Neuronal stem cell (in vitro differentiated cells): ENCODE measurements around the gene MYOG.
A peak's percentile ranks its signal among the peaks of the same experiment; 100 is the strongest.

Experiments
- DNase-seq: peaks from one replicate; pipeline ENCODE4 v3.0.0-alpha.2; 2013; ENCODE audit warnings: low spot score
- H2AFZ ChIP-seq: one replicate; pipeline ENCODE4 v1.6.1; 2013; ENCODE audit warnings: mild to moderate bottlenecking, low read length, inconsistent platforms
- H2AK5ac ChIP-seq: 2 replicates; pipeline ENCODE4 v1.6.1; 2013; ENCODE audit warnings: low read depth, mild to moderate bottlenecking, inconsistent platforms, low read length, moderate library complexity, mixed read lengths
- H2BK120ac ChIP-seq: 2 replicates; pipeline ENCODE4 v1.6.1; 2013; ENCODE audit warnings: low read depth, mild to moderate bottlenecking, inconsistent platforms, low read length, moderate library complexity, mixed read lengths
- H2BK12ac ChIP-seq: one replicate; pipeline ENCODE4 v1.6.1; 2013; ENCODE audit warnings: low read length, inconsistent platforms
- H2BK15ac ChIP-seq: 2 replicates; pipeline ENCODE4 v1.6.1; 2013; ENCODE audit warnings: mild to moderate bottlenecking, low read length, inconsistent platforms, mixed read lengths
- H2BK5ac ChIP-seq: one replicate; pipeline ENCODE4 v1.6.1; 2013; ENCODE audit warnings: inconsistent platforms, mild to moderate bottlenecking, low read length, moderate library complexity
- H3K14ac ChIP-seq: one replicate; pipeline ENCODE4 v1.6.1; 2013; ENCODE audit warnings: low read length, inconsistent platforms
- H3K18ac ChIP-seq: 2 replicates; pipeline ENCODE4 v1.6.1; 2013; ENCODE audit warnings: low read length, inconsistent platforms
- H3K23ac ChIP-seq: 2 replicates; pipeline ENCODE4 v1.6.1; 2013; ENCODE audit warnings: low read depth, mild to moderate bottlenecking, mixed read lengths, low read length, inconsistent platforms; ENCODE audit not compliant: poor library complexity
- H3K27ac ChIP-seq: replicated peaks from 3 replicates; pipeline ENCODE4 v1.5.1; 2013; ENCODE audit warnings: low read length, inconsistent platforms
- H3K27me3 ChIP-seq, 3 experiments: 2 replicates each; pipeline ENCODE4 v1.6.1; 2013; ENCODE audit warnings: low read length in 3 of 3, mild to moderate bottlenecking in 2 of 3, inconsistent platforms in 1 of 3, low read depth in 1 of 3, mixed read lengths in 1 of 3, moderate library complexity in 1 of 3; ENCODE audit not compliant: control insufficient read depth in 3 of 3, insufficient read depth in 3 of 3
- H3K36me3 ChIP-seq, 2 donors: replicated peaks in 1 of 2; 2 replicates each; pipeline ENCODE4 v1.6.1; 2013; ENCODE audit warnings: low read length in 2 of 2; ENCODE audit not compliant: control insufficient read depth in 2 of 2, insufficient read depth in 2 of 2
- H3K4ac ChIP-seq: 2 replicates; pipeline ENCODE4 v1.6.1; 2013; ENCODE audit warnings: inconsistent platforms, mild to moderate bottlenecking, low read length, moderate library complexity
- H3K4me1 ChIP-seq, 2 donors: 1 replicate in 1 of 2; 2 replicates in 1 of 2; pipeline ENCODE4 v1.6.1; 2013; ENCODE audit warnings: low read length in 2 of 2, low read depth in 1 of 2; ENCODE audit not compliant: control insufficient read depth in 2 of 2, insufficient read depth in 1 of 2
- H3K4me2 ChIP-seq: one replicate; pipeline ENCODE4 v1.6.1; 2013; ENCODE audit warnings: mild to moderate bottlenecking, low read length, inconsistent platforms; ENCODE audit not compliant: insufficient read depth, poor library complexity, severe bottlenecking
- H3K4me3 ChIP-seq, 2 donors: 2 replicates each; pipeline ENCODE4 v1.5.1; 2013; ENCODE audit warnings: low read length in 2 of 2, mild to moderate bottlenecking in 2 of 2, inconsistent platforms in 1 of 2, moderate library complexity in 1 of 2
- H3K79me1 ChIP-seq: one replicate; pipeline ENCODE4 v1.6.1; 2013; ENCODE audit warnings: low read depth, mild to moderate bottlenecking, inconsistent platforms, low read length, moderate library complexity
- H3K9ac ChIP-seq: one replicate; pipeline ENCODE4 v1.6.1; 2013; ENCODE audit warnings: mild to moderate bottlenecking, low read depth, low read length, inconsistent platforms; ENCODE audit not compliant: poor library complexity
- H3K9me3 ChIP-seq, 2 donors: replicated peaks in 1 of 2; 2 replicates each; pipeline versions ENCODE3 to v1.6.1; 2013; ENCODE audit warnings: low read length in 2 of 2, mild to moderate bottlenecking in 2 of 2, inconsistent platforms in 1 of 2, low read depth in 1 of 2, mixed read lengths in 1 of 2, moderate library complexity in 1 of 2; ENCODE audit not compliant: control insufficient read depth in 2 of 2, insufficient read depth in 1 of 2
- H4K8ac ChIP-seq: one replicate; pipeline ENCODE4 v1.6.1; 2013; ENCODE audit warnings: low read depth, mild to moderate bottlenecking, inconsistent platforms, low read length, moderate library complexity
- H4K91ac ChIP-seq: one replicate; pipeline ENCODE4 v1.6.1; 2013; ENCODE audit warnings: low read length, low read depth, mild to moderate bottlenecking, inconsistent platforms; ENCODE audit not compliant: poor library complexity
- WGBS, 2 donors: extraction: QIAGEN DNeasy Blood & Tissue Kit; methylation state at CpG; one replicate each; pipeline ENCODE4 v1.1.7; 2013; ENCODE audit warnings: missing lambda C conversion rate in 2 of 2, mixed read lengths in 1 of 2; ENCODE audit not compliant: insufficient read length in 2 of 2, insufficient replicate concordance in 1 of 2; ENCODE audit errors: extremely low coverage in 2 of 2; 5-methylcytosine and 5-hydroxymethylcytosine counted together

MYOG gene

DNA sequence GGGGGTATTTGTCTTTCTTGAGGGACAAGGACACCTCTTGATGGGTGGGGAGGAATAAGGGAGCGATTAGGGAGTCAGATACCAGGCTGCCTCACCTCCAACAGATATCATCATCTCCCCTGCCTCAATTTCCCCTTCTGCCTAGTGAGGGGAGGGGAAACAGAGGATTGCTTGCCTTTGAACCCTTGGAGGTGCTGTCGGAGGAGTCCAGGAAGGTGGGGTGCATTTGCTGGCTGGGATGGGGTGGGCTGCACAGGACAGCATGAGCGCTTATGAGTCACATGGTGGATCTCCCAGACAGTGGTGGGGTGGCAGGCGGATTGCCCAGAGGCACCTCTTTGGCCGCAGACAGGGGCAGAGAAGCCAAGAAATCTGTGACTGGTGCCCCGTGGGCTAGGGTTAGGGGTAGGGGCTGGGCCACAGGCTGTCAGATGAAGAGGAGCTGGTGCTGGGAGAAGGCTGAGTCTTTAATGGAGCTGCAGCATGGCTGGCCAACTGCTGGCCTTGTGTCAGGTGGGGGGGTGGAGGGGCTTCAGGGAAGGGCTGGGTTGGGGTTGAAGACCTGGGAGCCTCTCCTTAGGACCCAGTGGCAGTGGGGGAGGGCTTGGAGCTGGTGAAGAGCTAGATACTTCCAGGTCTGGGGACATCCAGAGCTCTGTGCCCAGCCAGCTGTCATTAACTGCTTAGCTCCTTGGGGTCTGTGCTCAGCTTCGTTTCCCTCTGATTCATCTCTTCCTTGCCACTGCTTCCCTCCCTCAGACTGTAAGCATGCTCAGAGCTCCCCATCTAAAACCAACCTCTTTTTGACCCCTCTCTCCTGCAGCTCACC lies 34.7 kb upstream of the MYOG start:
- Histone ChIP-seq H3K36me3 (no peaks in the 10 kb centered on the region), H4K91ac (no peak overlapping the region), H2AK5ac (peak overlapping the region; percentile 39), H2BK120ac (no peak overlapping the region), H3K4me2 (no peak overlapping the region), H2BK15ac (peak overlapping the region; percentile 4), H2BK5ac (no peak overlapping the region), H3K4ac (no peak overlapping the region), H3K9me3 (no peaks in the 10 kb centered on the region), H2AFZ (no peak overlapping the region), H3K27me3 (peaks cover 0 to 52% (median 5%) of the 10 kb centered on the region in 3 experiments), H2BK12ac (no peak overlapping the region), H3K18ac (peak overlapping the region; percentile 59), H3K9ac (peak overlapping the region; percentile 10), H4K8ac (no peak overlapping the region), H3K14ac (no peak overlapping the region), H3K23ac (no peak overlapping the region), H3K79me1 (no peaks in the 10 kb centered on the region), H3K4me3 (no peak overlapping the region), H3K27ac (no peak overlapping the region), H3K4me1 (peaks cover 0 to 4% of the 10 kb centered on the region in 2 donors)
- DNase-seq, result no peak
- WGBS, 2 donors, result no CpG with 5 or more reads among the region's 7 CpGs

DNA sequence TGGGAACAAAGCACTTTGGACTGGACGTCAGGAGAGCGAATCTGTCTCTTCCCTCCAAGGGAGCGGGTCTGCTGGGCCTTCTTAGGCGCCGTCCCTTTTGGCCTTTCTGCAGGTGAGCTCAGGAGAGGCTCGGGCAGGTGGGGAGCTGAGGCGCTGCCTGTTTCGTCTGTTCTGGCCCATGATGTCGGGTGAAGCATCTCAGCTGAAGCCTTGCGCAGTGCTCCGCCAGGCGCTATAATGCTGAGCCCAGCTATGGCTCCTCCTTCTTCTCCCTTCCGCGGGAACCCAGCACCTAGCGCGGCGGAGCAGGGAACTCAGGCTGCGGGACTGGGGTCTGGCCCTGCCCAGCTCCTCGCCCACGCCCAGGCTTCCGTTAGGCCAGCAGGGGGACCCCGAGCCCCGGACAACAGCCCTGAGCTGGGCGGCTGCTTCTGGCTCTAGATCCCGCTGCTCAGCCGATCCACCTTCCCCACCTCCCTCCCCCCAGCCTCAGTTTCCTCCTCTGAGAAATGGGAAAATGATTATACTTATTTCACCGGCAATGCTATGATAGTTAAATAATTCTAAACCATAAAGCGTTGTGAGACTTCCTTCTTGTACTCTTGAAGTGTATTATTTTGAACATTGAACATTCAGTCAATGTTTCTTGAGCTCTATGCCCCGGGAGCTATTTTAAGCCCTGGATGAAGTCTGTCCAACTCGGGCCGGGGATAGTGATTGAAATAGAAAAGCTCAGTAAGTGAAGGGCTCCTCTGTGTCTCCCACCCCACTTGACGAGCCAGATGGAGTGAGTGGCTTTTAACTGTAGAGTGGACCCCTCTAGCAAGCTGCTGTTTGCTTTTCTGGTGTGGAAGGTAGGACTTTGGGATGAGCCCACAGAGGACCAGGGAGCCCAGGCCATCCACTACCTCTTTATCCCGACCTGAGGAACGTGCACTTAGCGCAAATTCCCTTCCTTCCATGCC lies 32.1 kb upstream of the MYOG start:
- Histone ChIP-seq H3K4ac (no peak overlapping the region), H3K27ac (no peak overlapping the region), H3K4me2 (no peak overlapping the region), H3K4me3 (no peak overlapping the region), H2AK5ac (no peak overlapping the region), H3K18ac (peak overlapping the region; percentile 83), H4K8ac (no peak overlapping the region), H2BK15ac (peak overlapping the region; percentile 33), H3K14ac (no peak overlapping the region), H3K9me3 (no peaks in the 10 kb centered on the region), H2AFZ (peak overlapping the region; percentile 53), H2BK5ac (no peak overlapping the region), H3K36me3 (no peaks in the 10 kb centered on the region), H2BK120ac (no peak overlapping the region), H3K9ac (no peak overlapping the region), H3K27me3 (peaks cover 0 to 48% (median 5%) of the 10 kb centered on the region in 3 experiments), H3K79me1 (no peaks in the 10 kb centered on the region), H3K4me1 (peaks cover 0 to 2% of the 10 kb centered on the region in 2 donors), H4K91ac (no peak overlapping the region), H2BK12ac (peak overlapping the region; percentile 52), H3K23ac (peak overlapping the region; percentile 2)
- peak; percentile 65 for DNase-seq
- no CpG with 5 or more reads among the region's 35 CpGs for WGBS, 2 donors

DNA sequence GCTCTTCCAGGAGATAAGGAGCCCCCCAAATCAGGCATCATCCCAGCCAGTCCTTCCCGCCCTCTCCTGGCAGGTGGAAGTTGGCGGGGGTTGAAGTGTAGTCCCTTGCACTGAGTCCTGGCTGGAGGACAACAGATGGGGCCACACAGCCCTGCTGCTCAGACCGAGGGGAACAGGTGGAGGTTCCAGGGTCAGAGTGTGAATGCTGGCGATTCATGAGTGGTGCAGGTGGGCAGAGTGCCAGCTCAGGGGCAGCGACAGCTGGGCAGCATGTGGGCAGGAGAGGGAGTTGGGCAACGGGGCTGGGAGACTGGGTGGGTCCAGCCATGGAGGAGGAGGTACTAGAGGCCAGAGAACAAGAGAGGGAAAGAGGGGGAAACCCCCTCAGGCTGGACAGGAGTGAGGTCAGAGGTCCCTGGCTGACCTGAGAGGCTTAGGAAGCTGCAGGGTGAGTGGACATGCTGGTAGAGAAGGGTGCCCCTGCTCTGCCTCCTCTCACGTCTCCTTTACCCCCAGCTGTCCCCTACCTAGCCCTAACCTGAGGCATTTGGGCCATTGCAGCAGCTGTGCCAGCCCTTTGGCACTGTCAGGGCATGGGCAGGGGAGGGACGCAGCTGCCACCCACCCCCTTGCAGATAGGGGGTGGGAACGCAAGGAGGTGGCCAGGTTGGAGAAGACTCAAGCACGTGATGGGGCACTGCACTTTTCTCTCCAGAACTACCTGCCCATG lies 30.4 kb upstream of the MYOG start:
- H4K8ac ChIP-seq, result no peak overlapping the region
- no CpG with 5 or more reads among the region's 10 CpGs for WGBS, 2 donors
- peaks cover 0 to 45% (median 5%) of the 10 kb centered on the region in 3 experiments for H3K27me3 ChIP-seq
- no peak overlapping the region for H2BK12ac ChIP-seq
- H3K79me1 ChIP-seq, result no peaks in the 10 kb centered on the region
- no peaks in the 10 kb centered on the region for H3K36me3 ChIP-seq
- peak overlapping the region in 1 of 2 donors; percentile 52 for H3K4me3 ChIP-seq
- H2BK15ac ChIP-seq, result peak overlapping the region; percentile 42
- no peak for DNase-seq
- peaks cover 0 to 2% of the 10 kb centered on the region in 2 donors for H3K4me1 ChIP-seq
- H3K9me3 ChIP-seq, result no peaks in the 10 kb centered on the region
- H3K4ac ChIP-seq, result no peak overlapping the region
- no peak overlapping the region for H3K23ac ChIP-seq
- H3K4me2 ChIP-seq, result no peak overlapping the region
- H2AK5ac ChIP-seq, result no peak overlapping the region
- peak overlapping the region; percentile 25 for H3K14ac ChIP-seq
- no peak overlapping the region for H3K9ac ChIP-seq
- H3K18ac ChIP-seq, result peak overlapping the region; percentile 15
- no peak overlapping the region for H2AFZ ChIP-seq
- H4K91ac ChIP-seq, result no peak overlapping the region
- H2BK5ac ChIP-seq, result no peak overlapping the region
- H3K27ac ChIP-seq, result no peak overlapping the region
- H2BK120ac ChIP-seq, result no peak overlapping the region
